ENCODE data around the gene GIPC3.
"Not testable (repeated sequence)": the region's sequence is repeated elsewhere in the genome, so short reads cannot be mapped to it uniquely, and the experiment has no call there.

Gene GIPC3

GRCh38 chr19:3580156-3580934 is 4.9 kb upstream of the GIPC3 start:
- H3K27ac ChIP-seq, result peak overlapping the region; percentile 29 to 84
- TF ChIP-seq CTCF (IDR thresholded peaks at IDR 0.05), result no peak
- H3K4me3 ChIP-seq, result no peak overlapping the region
- no peak for DNase-seq (ENCODE audit: low spot score)

DNA sequence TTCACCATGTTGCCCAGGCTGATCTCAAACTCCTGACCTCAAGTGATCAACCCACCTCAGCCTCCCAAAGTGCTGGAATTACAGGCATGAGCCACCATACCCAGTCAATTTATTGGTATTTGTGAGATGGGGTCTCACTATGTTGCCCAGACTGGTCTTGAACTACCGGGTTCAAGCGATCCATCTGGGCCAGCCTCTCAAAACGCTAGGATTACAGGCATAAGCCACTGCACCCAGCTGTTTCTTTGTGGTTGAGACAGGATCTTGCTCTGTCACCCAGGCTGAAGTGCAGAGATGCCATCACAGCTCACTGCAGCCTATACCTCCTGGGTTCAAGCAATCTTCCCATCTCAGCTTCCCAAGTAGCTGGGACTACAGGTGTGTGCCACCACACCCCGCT is 3.5 kb upstream of the GIPC3 start:
- H3K27ac ChIP-seq; DNase-seq (ENCODE audit: low spot score): not testable (repeated sequence)

DNA sequence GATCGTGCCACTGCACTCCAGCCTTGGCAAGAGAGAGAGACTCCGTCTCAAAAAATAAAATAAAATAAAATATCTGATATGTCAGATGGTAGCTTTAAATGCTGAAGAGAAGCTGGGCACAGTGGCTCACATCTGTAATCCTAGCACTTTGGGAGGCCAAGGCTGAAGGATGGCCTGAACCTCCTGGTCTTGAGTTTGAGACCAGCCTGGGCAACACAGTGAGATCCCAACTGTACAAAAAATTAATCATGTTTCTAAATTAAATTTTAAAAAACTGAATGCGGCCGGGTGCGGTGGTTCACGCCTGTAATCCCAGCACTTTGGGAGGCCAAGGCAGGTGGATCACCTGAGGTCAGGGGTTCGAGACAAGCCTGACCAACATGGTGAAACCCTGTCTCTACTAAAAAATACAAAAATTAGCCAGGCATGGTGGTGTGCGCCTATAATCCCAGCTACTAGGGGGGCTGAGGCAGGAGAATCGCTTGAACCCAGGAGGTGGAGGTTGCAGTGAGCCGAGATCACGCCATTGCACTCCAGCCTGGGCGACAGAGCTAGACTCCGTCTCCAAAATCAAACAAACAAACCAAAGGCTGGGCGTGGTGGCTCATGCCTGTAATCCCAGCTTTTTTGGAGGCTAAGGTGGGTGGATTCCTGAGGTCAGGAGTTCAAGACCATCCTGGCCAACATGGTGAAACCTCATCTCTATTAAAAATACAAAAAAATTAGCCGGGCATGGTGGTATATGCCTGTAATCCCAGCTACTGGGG is 1.1 kb upstream of the GIPC3 start:
- H3K4me3 ChIP-seq; H3K27ac ChIP-seq; DNase-seq (ENCODE audit: low spot score): not testable (repeated sequence)

More for the DNA sequence above, 3.5 kb upstream of the GIPC3 start:
- not testable (repeated sequence) for H3K4me3 ChIP-seq

- TF ChIP-seq CTCF (IDR thresholded peaks at IDR 0.05), result peak; percentile 59
- DNase-seq (ENCODE audit: low spot score), result no peak
- Histone ChIP-seq H3K4me3 (peak overlapping the region; percentile 62), H3K27ac (peak overlapping the region in 1 of 2 donors; percentile 50)
Measured at GRCh38 chr19:3586127-3586626, 899 bp downstream of the GIPC3 start.

GRCh38 chr19:3586707-3587346 is 1.5 kb downstream of the GIPC3 start:
- no peak overlapping the region for H3K4me3 ChIP-seq
- DNase-seq (ENCODE audit: low spot score), result no peak
- H3K27ac ChIP-seq, result peak overlapping the region in 1 of 2 donors; percentile 50
- TF ChIP-seq CTCF (IDR thresholded peaks at IDR 0.05), result no peak

DNA sequence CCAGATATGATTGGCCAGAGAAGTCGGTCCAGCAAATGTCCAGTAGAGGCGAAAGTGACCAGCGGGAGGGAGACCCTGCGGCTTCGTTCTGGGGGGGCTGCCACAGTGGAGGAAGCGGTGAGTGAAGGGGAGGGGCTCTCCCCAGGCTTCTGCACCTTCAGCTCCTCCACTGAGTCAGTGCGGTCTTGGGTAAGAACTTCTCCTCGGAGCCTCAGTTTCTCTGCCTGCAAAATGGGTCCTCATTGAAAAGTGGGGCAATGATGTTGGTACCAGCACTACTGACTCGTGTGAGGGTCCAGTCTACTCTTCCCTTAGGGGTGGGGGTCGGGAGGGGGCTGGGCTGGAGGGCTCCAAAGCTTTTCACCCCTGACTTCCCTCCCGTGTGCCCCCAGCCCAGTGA is 4.2 kb downstream of the GIPC3 start:
- no peak for TF ChIP-seq CTCF (IDR thresholded peaks at IDR 0.05)
- DNase-seq (ENCODE audit: low spot score), result no peak
- Histone ChIP-seq H3K27ac (no peak overlapping the region), H3K4me3 (no peak overlapping the region)

GRCh38 chr19:3589949-3590348 is 4.7 kb downstream of the GIPC3 start:
- Histone ChIP-seq H3K27ac (no peak overlapping the region), H3K4me3 (no peak overlapping the region)
- TF ChIP-seq CTCF (IDR thresholded peaks at IDR 0.05), result no peak
- no peak for DNase-seq (ENCODE audit: low spot score)
